ENCODE results near the gene MYO5B.

Gene MYO5B

DNA sequence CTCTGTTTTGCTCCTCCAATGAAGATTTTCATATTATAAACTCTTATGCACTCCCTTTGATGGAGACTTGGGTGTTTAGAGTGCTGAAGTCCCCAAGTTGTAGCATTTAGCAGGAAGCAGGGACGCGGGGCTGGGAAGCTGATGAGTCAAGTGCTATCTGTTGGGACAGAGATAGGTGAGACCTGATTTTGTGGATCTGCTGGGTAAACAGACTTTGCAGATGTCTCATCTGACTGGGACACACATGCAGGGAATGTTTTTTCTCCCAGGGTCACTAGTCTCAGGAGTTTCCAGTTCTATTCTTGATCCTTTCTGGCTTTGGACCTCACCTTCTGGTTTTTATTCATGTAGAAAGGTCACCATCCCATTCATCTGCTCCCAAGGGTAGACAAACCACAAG, 301.9 kb downstream of the MYO5B start:
- TF ChIP-seq, protein P1, sequence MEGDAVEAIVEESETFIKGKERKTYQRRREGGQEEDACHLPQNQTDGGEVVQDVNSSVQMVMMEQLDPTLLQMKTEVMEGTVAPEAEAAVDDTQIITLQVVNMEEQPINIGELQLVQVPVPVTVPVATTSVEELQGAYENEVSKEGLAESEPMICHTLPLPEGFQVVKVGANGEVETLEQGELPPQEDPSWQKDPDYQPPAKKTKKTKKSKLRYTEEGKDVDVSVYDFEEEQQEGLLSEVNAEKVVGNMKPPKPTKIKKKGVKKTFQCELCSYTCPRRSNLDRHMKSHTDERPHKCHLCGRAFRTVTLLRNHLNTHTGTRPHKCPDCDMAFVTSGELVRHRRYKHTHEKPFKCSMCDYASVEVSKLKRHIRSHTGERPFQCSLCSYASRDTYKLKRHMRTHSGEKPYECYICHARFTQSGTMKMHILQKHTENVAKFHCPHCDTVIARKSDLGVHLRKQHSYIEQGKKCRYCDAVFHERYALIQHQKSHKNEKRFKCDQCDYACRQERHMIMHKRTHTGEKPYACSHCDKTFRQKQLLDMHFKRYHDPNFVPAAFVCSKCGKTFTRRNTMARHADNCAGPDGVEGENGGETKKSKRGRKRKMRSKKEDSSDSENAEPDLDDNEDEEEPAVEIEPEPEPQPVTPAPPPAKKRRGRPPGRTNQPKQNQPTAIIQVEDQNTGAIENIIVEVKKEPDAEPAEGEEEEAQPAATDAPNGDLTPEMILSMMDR (IDR thresholded peaks at IDR 0.05): no peak

GRCh38 chr18:49892148-49892924, 302.6 kb downstream of the MYO5B start:
- TF ChIP-seq, protein P1 (IDR thresholded peaks at IDR 0.05): no peak

DNA sequence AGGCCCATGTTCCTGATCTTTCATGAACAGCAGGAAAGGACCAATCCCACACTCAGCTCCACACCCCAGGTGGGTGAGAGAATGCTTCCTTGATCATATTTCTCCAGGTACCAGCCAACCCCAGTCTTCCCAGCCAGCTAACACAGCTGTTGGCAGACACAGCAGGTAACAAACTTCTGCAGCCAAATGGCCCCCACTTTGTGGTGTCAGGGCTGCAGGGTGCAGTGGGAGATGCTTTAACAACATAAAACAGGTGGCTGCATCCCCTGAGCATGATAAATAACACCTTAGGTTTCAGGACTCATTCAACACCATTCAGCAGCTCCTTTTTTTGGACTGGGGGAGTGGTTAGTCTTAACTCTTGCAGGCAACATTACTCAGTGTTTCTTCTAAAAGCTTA, 304.9 kb downstream of the MYO5B start:
- TF ChIP-seq, protein P1 (IDR thresholded peaks at IDR 0.05): no peak

GRCh38 chr18:49886891-49887764, 307.8 kb downstream of the MYO5B start:
- TF ChIP-seq, protein P1 (IDR thresholded peaks at IDR 0.05): no peak

- TF ChIP-seq, protein P1 (IDR thresholded peaks at IDR 0.05): no peak
Observed at GRCh38 chr18:49884959-49885358, 310.0 kb downstream of the MYO5B start.

DNA sequence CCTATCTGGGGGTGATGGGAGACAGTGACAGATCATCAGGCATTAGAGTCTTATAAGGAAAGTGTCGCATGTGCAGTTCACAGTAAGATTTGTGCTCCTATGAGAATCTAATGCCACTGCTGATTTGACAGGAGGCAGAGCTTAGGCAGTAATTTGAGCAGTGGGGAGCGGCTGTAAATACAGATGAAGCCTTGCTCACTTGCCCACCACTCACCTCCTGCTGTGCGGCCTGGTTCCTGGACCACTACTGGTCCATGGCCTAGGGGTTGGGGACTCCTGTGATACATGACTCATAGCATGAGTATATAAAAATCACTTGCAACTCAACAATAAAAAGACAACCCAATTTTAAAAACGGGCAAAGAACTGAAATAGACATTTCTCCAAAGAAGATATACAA, 310.5 kb downstream of the MYO5B start:
- TF ChIP-seq, protein P1 (IDR thresholded peaks at IDR 0.05): no peak

- TF ChIP-seq, protein P1 (IDR thresholded peaks at IDR 0.05): no peak
Observed at GRCh38 chr18:49880661-49881060, 314.3 kb downstream of the MYO5B start.

All from LNCAP (cell line).